GM23338 (cell line): ENCODE measurements around the gene KLK7. TPM values are rescaled to one million over a fixed set of nuclear protein-coding genes. Genes with fewer than 3 reads are reported as not detected.

Experiments used
- ATAC-seq: fragments of 200-7000 bp; cut with Tn5 transposase; 3 replicates; pipeline ENCODE4 v1.9.1; 2020
- DNase-seq: peaks from one replicate; pipeline ENCODE4 v3.0.0-alpha.2; 2015; ENCODE audit warnings: low spot score
- H2AFZ ChIP-seq: fragments of 200-600 bp; sonication (generic); 2 replicates; pipeline ENCODE4 v1.8.0; 2016; ENCODE audit warnings: antibody characterized with exemption, mild to moderate bottlenecking, moderate library complexity
- H3F3A ChIP-seq: fragments of 200-600 bp; sonication (generic); replicated peaks from 2 replicates; pipeline ENCODE4 v1.8.0; 2017; ENCODE audit warnings: antibody characterized with exemption, mixed run types, low read depth
- H3K27ac ChIP-seq: fragments of 200-600 bp; sonication (generic); 2 replicates; pipeline ENCODE4 v1.6.1; 2016; ENCODE audit warnings: low read depth
- H3K27me3 ChIP-seq: fragments of 200-600 bp; sonication (generic); 2 replicates; pipeline ENCODE4 v1.8.0; 2016; ENCODE audit warnings: mild to moderate bottlenecking, mixed run types, moderate library complexity; ENCODE audit not compliant: insufficient read depth
- H3K36me3 ChIP-seq: fragments of 200-600 bp; sonication (generic); 2 replicates; pipeline ENCODE4 v1.8.0; 2016; ENCODE audit warnings: mild to moderate bottlenecking; ENCODE audit not compliant: insufficient read depth
- H3K4me1 ChIP-seq: fragments of 200-600 bp; sonication (generic); 2 replicates; pipeline ENCODE4 v1.8.0; 2016; ENCODE audit warnings: mild to moderate bottlenecking, moderate library complexity; ENCODE audit not compliant: insufficient read depth
- H3K4me2 ChIP-seq: fragments of 200-600 bp; sonication (generic); 2 replicates; pipeline ENCODE4 v1.7.1; 2017; ENCODE audit warnings: mixed run types
- H3K4me3 ChIP-seq: fragments of 200-600 bp; sonication (generic); 2 replicates; pipeline ENCODE4 v1.6.1; 2016; ENCODE audit warnings: mixed run types
- H3K79me2 ChIP-seq: fragments of 200-600 bp; sonication (generic); replicated peaks from 2 replicates; pipeline ENCODE4 v1.8.0; 2017; ENCODE audit warnings: mild to moderate bottlenecking; ENCODE audit not compliant: insufficient read depth
- H3K9me2 ChIP-seq: fragments of 200-600 bp; sonication (generic); 2 replicates; pipeline ENCODE4 v1.8.0; 2017; ENCODE audit not compliant: insufficient read depth
- H4K20me1 ChIP-seq: fragments of 200-600 bp; sonication (generic); replicated peaks from 2 replicates; pipeline ENCODE4 v1.8.0; 2017; ENCODE audit warnings: mild to moderate bottlenecking; ENCODE audit not compliant: insufficient read depth
- H3K27ac Mint-ChIP-seq: 2 replicates; pipeline ENCODE4 v1.8.0; 2020; ENCODE audit warnings: inconsistent platforms, mild to moderate bottlenecking, moderate library complexity, mixed read lengths
- H3K27me3 Mint-ChIP-seq: 3 replicates; pipeline ENCODE4 v1.8.0; 2022; ENCODE audit warnings: low read depth, mild to moderate bottlenecking, moderate library complexity, mixed read lengths, inconsistent platforms; ENCODE audit not compliant: insufficient read depth, poor library complexity
- H3K36me3 Mint-ChIP-seq: 3 replicates; pipeline ENCODE4 v1.8.0; 2021; ENCODE audit warnings: low read depth, mild to moderate bottlenecking, inconsistent platforms, moderate library complexity, mixed read lengths
- H3K4me1 Mint-ChIP-seq: 3 replicates; pipeline ENCODE4 v1.8.0; 2020; ENCODE audit warnings: mild to moderate bottlenecking, inconsistent platforms, mixed read lengths
- H3K4me3 Mint-ChIP-seq: 3 replicates; pipeline ENCODE4 v1.8.0; 2021; ENCODE audit warnings: moderate library complexity, mild to moderate bottlenecking, inconsistent platforms, mixed read lengths
- H3K9me3 Mint-ChIP-seq: 3 replicates; pipeline ENCODE4 v1.8.0; 2020; ENCODE audit warnings: moderate library complexity, mild to moderate bottlenecking, inconsistent platforms, mixed read lengths
- CREB1 ChIP-seq: fragments of 250-450 bp; sonication (Bioruptor Pico); IDR thresholded peaks from 2 replicates; pipeline ENCODE4 v1.5.0; 2020; ENCODE audit warnings: low read depth, mild to moderate bottlenecking, moderate library complexity
- EZH2phosphoT487 ChIP-seq: fragments of 200-600 bp; sonication (generic); IDR thresholded peaks from one replicate; pipeline ENCODE4 v1.8.1; 2018; ENCODE audit warnings: antibody characterized with exemption; ENCODE audit not compliant: unreplicated experiment
- JUNB ChIP-seq: IDR thresholded peaks from one replicate; pipeline ENCODE4 v1.6.1; 2016; ENCODE audit warnings: antibody characterized with exemption; ENCODE audit not compliant: unreplicated experiment
- POLR2AphosphoS5 ChIP-seq: IDR thresholded peaks from 2 replicates; pipeline ENCODE4 v1.6.1; 2016; ENCODE audit warnings: antibody characterized with exemption, low read depth
- ZNF114 ChIP-seq: fragments of 250-450 bp; sonication (Bioruptor Pico); IDR thresholded peaks from 2 replicates; pipeline ENCODE4 v1.5.0; 2020; ENCODE audit warnings: mild to moderate bottlenecking, moderate library complexity
- ZNF331 ChIP-seq: fragments of 250-450 bp; sonication (Bioruptor Pico); IDR thresholded peaks from 2 replicates; pipeline ENCODE4 v1.5.0; 2020; ENCODE audit warnings: low read depth, mild to moderate bottlenecking, moderate library complexity
- ZNF462 ChIP-seq: fragments of 250-450 bp; sonication (Bioruptor Pico); IDR thresholded peaks from 2 replicates; pipeline ENCODE4 v1.5.0; 2020; ENCODE audit warnings: mild to moderate bottlenecking, moderate library complexity
- polyA plus RNA-seq: library from polyadenylated mRNA; unstranded; fragments of >200 nt; fragmentation: Nextera tagmentation; extraction: Ambion mirVana; gene quantifications from 2 replicates; pipeline ENCODE4 v1.2.1, GENCODE V29; 2016
- total RNA-seq: library from RNA; depleted of rRNA; stranded (reverse); fragments of >200 nt; shearing (Covaris generic); gene quantifications from 2 replicates; pipeline ENCODE4 v1.2.3, GENCODE V29; 2014
- TF ChIP-seq, protein P1 (sequence below): IDR thresholded peaks from one replicate; pipeline ENCODE4 v1.6.1; 2018; ENCODE audit warnings: antibody characterized with exemption; ENCODE audit not compliant: unreplicated experiment
- TF ChIP-seq, protein P2 (sequence below), 2 experiments: fragments of 200-600 bp in 1 of 2; sonication (generic) in 1 of 2; conservative IDR thresholded peaks; 2 replicates each; pipeline versions ENCODE4 v1.5.1 to v1.6.1; 2016 to 2017; ENCODE audit warnings: antibody characterized with exemption in 2 of 2, low read depth in 2 of 2, mild to moderate bottlenecking in 2 of 2, moderate library complexity in 1 of 2

The KLK7 gene
- total and polyA plus RNA-seq, 2 experiments from 2014 or later, result 1.1 to 1.4 TPM

- no peak for DNase-seq
- no peak for ATAC-seq
- Mint-ChIP-seq H3K27ac (no peak overlapping the region), H3K36me3 (peaks cover 3% of the 10 kb centered on the region; the same call in 1 of the 3 replicates), H3K4me3 (peak overlapping the region; percentile 52; the same call in 2 of the 3 replicates), H3K27me3 (peaks cover 32% of the 10 kb centered on the region), H3K4me1 (peaks cover 7% of the 10 kb centered on the region), H3K9me3 (peaks cover 10% of the 10 kb centered on the region)
- no peaks in the 10 kb centered on the region for H4K20me1 ChIP-seq
- H3K4me2 ChIP-seq, result no peak overlapping the region
- no peaks in the 10 kb centered on the region for H3K36me3 ChIP-seq
- H3F3A ChIP-seq, result no peaks in the 10 kb centered on the region
- H2AFZ ChIP-seq, result no peak overlapping the region
- TF ChIP-seq POLR2AphosphoS5 (no peak), ZNF331 (CRISPR knock-in tag) (no peak), ZNF114 (CRISPR knock-in tag) (no peak), EZH2phosphoT487 (no peak), ZNF462 (no peak), CREB1 (CRISPR knock-in tag) (no peak), JUNB (no peak)
- TF ChIP-seq, protein P1, sequence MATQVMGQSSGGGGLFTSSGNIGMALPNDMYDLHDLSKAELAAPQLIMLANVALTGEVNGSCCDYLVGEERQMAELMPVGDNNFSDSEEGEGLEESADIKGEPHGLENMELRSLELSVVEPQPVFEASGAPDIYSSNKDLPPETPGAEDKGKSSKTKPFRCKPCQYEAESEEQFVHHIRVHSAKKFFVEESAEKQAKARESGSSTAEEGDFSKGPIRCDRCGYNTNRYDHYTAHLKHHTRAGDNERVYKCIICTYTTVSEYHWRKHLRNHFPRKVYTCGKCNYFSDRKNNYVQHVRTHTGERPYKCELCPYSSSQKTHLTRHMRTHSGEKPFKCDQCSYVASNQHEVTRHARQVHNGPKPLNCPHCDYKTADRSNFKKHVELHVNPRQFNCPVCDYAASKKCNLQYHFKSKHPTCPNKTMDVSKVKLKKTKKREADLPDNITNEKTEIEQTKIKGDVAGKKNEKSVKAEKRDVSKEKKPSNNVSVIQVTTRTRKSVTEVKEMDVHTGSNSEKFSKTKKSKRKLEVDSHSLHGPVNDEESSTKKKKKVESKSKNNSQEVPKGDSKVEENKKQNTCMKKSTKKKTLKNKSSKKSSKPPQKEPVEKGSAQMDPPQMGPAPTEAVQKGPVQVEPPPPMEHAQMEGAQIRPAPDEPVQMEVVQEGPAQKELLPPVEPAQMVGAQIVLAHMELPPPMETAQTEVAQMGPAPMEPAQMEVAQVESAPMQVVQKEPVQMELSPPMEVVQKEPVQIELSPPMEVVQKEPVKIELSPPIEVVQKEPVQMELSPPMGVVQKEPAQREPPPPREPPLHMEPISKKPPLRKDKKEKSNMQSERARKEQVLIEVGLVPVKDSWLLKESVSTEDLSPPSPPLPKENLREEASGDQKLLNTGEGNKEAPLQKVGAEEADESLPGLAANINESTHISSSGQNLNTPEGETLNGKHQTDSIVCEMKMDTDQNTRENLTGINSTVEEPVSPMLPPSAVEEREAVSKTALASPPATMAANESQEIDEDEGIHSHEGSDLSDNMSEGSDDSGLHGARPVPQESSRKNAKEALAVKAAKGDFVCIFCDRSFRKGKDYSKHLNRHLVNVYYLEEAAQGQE, result no peak
- TF ChIP-seq, protein P2, sequence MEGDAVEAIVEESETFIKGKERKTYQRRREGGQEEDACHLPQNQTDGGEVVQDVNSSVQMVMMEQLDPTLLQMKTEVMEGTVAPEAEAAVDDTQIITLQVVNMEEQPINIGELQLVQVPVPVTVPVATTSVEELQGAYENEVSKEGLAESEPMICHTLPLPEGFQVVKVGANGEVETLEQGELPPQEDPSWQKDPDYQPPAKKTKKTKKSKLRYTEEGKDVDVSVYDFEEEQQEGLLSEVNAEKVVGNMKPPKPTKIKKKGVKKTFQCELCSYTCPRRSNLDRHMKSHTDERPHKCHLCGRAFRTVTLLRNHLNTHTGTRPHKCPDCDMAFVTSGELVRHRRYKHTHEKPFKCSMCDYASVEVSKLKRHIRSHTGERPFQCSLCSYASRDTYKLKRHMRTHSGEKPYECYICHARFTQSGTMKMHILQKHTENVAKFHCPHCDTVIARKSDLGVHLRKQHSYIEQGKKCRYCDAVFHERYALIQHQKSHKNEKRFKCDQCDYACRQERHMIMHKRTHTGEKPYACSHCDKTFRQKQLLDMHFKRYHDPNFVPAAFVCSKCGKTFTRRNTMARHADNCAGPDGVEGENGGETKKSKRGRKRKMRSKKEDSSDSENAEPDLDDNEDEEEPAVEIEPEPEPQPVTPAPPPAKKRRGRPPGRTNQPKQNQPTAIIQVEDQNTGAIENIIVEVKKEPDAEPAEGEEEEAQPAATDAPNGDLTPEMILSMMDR (conservative IDR thresholded peaks at IDR 0.05; ENCODE audit: low read depth in 2 of 2), result no peak
- H3K79me2 ChIP-seq, result no peaks in the 10 kb centered on the region
- no peaks in the 10 kb centered on the region; the same call in 1 of the 2 replicates for H3K4me1 ChIP-seq
- no peak overlapping the region for H3K4me3 ChIP-seq
- H3K27ac ChIP-seq, result no peak overlapping the region
- H3K9me2 ChIP-seq, result no peaks in the 10 kb centered on the region
- peaks cover 32% of the 10 kb centered on the region for H3K27me3 ChIP-seq
Measured at GRCh38 chr19:51015691-51016267, 32.1 kb upstream of the KLK7 start.
